Breast epithelium (tissue), 4 donors: ENCODE measurements around the gene AGBL3. TPM values are rescaled to one million over a fixed set of nuclear protein-coding genes. Genes with fewer than 3 reads are reported as not detected.

ENCODE experiments used
- DNase-seq, 2 donors: peaks; one replicate each; pipeline ENCODE4 v3.0.0-alpha.2; 2019; ENCODE audit warnings: low spot score in 2 of 2
- H3K27ac ChIP-seq, 2 donors: fragments of 200-600 bp; sonication (generic) in 1 of 2; one replicate each; pipeline ENCODE4 v1.5.1; 2016 to 2019; ENCODE audit warnings: mild to moderate bottlenecking in 1 of 2
- H3K27me3 ChIP-seq, 2 donors: fragments of 200-600 bp; sonication (generic) in 1 of 2; one replicate each; pipeline versions ENCODE4 v1.5.1 to v1.6.0; 2017 to 2019; ENCODE audit warnings: control low read depth in 1 of 2, mild to moderate bottlenecking in 1 of 2
- H3K36me3 ChIP-seq: fragments of 200-600 bp; one replicate; pipeline ENCODE4 v1.5.1; 2019
- H3K4me1 ChIP-seq, 2 donors: fragments of 200-600 bp; sonication (generic); one replicate each; pipeline ENCODE4 v1.5.1; 2016 to 2019; ENCODE audit warnings: control low read depth in 1 of 2
- H3K4me3 ChIP-seq, 3 donors: fragments of 200-600 bp; sonication (generic); 1 replicate in 2 of 3; 2 replicates in 1 of 3; pipeline ENCODE4 v1.5.1; 2016 to 2019; ENCODE audit warnings: mild to moderate bottlenecking in 3 of 3, moderate library complexity in 2 of 3
- H3K9me3 ChIP-seq, 2 donors: fragments of 200-600 bp; sonication (generic) in 1 of 2; one replicate each; pipeline ENCODE4 v1.5.1; 2016 to 2019; ENCODE audit warnings: control low read depth in 1 of 2
- POLR2A ChIP-seq: fragments of 450-650 bp; IDR thresholded peaks from one replicate; pipeline ENCODE4 v1.6.1; 2016; ENCODE audit warnings: antibody characterized with exemption, mild to moderate bottlenecking, moderate library complexity
- POLR2AphosphoS5 ChIP-seq, 3 donors: sonication (generic); formaldehyde crosslinking; IDR thresholded peaks; one replicate each; pipeline ENCODE4 v1.6.1; 2017; ENCODE audit warnings: antibody characterized with exemption in 3 of 3
- intact Hi-C: fragments of 100-400 bp; cut with DNase I; formaldehyde crosslinking; loops from one replicate; pipeline ENCODE4 v1.15.1; 2023; ENCODE audit warnings: low total_unique reads
- total RNA-seq, 3 donors: library from RNA; depleted of rRNA; stranded (reverse); fragments of >200 nt; gene quantifications; one replicate each; pipeline ENCODE4 v1.1.0, GENCODE V29; 2016
- TF ChIP-seq, protein P1 (sequence below), 3 donors: fragments of 450-650 bp; IDR thresholded peaks; one replicate each; pipeline ENCODE4 v1.5.1; 2016 to 2017; ENCODE audit warnings: antibody characterized with exemption in 3 of 3, mild to moderate bottlenecking in 3 of 3, moderate library complexity in 3 of 3

The AGBL3 gene
- total RNA-seq, 3 donors from 2014 or later: 2.2 to 5.1 (median 4.3) TPM

GRCh38 chr7:135147341-135147898 is 161.1 kb downstream of the AGBL3 start:
- intact Hi-C loops: no loop called here
- H3K36me3 ChIP-seq: no peaks in the 10 kb centered on the region
- H3K27ac ChIP-seq: peak overlapping the region; percentile 94 to 95
- TF ChIP-seq, protein P1, sequence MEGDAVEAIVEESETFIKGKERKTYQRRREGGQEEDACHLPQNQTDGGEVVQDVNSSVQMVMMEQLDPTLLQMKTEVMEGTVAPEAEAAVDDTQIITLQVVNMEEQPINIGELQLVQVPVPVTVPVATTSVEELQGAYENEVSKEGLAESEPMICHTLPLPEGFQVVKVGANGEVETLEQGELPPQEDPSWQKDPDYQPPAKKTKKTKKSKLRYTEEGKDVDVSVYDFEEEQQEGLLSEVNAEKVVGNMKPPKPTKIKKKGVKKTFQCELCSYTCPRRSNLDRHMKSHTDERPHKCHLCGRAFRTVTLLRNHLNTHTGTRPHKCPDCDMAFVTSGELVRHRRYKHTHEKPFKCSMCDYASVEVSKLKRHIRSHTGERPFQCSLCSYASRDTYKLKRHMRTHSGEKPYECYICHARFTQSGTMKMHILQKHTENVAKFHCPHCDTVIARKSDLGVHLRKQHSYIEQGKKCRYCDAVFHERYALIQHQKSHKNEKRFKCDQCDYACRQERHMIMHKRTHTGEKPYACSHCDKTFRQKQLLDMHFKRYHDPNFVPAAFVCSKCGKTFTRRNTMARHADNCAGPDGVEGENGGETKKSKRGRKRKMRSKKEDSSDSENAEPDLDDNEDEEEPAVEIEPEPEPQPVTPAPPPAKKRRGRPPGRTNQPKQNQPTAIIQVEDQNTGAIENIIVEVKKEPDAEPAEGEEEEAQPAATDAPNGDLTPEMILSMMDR (IDR thresholded peaks at IDR 0.05): no peak
- TF ChIP-seq POLR2AphosphoS5 (IDR thresholded peaks at IDR 0.05) (no peak), POLR2A (no peak)
- H3K4me3 ChIP-seq: peak overlapping the region; percentile 52 to 65 (median 53)
- no peak for DNase-seq
- H3K4me1 ChIP-seq: no peaks in the 10 kb centered on the region
- no peaks in the 10 kb centered on the region for H3K27me3 ChIP-seq
- no peaks in the 10 kb centered on the region for H3K9me3 ChIP-seq

GRCh38 chr7:135147899-135148721 is 161.8 kb downstream of the AGBL3 start, which contains the start of gene TMEM140:
TMEM140 (plus strand) TSS chr7:135148072; CDS start chr7:135164442, 16,370 bp downstream.
- Histone ChIP-seq H3K9me3 (no peaks in the 10 kb centered on the region), H3K4me1 (no peaks in the 10 kb centered on the region), H3K27me3 (no peaks in the 10 kb centered on the region), H3K36me3 (no peaks in the 10 kb centered on the region), H3K4me3 (peak within 1 kb of the TSS; percentile 52 to 65 (median 53)), H3K27ac (peak within 1 kb of the TSS; percentile 94 to 95)
- DNase-seq: no peak
- intact Hi-C loops: no loop called here
- TF ChIP-seq POLR2A: peak; percentile 52
- TF ChIP-seq POLR2AphosphoS5 (IDR thresholded peaks at IDR 0.05): peak; percentile 28 to 84 (median 68)
- TF ChIP-seq, protein P1 (IDR thresholded peaks at IDR 0.05): no peak

DNA sequence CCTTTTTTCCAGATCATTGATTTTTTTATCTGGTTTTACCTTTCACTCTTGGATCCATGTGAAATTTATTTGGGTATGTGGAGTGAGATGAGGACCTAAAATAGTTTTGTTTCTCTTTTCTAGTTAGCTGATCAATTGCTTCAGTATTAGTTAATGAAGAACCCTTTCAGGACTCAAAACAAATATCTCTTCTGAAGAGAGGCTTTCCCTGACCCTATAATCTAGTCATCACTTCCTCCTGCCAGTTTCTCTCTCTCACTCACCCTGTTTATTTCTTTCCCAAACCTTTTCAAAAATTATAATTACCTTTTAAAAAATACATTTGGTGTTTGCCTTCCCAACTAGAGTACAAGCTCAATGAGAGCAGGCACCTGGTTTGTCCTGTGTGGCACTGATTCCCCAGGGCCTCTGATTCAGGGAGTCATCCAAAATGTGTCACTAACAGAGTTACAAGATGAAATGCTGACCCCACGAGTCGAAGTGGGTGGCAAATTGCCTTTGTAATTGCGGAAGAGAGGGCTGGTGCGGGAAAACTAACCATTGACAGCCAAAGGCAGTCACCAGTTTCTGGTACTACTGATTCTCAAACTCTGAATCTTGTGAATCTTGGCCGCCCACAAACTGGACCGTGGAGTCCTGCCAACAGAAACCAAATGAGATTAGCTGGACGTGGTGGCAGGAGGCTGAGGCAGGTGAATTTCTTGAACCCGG is 163.9 kb downstream of the AGBL3 start:
- Histone ChIP-seq H3K4me1 (no peaks in the 10 kb centered on the region), H3K4me3 (peak overlapping the region; percentile 2 to 65 (median 8)), H3K9me3 (peaks cover 0 to 5% of the 10 kb centered on the region in 2 donors), H3K27me3 (no peaks in the 10 kb centered on the region), H3K36me3 (no peaks in the 10 kb centered on the region), H3K27ac (peak overlapping the region; percentile 57 to 74)
- intact Hi-C loops: no loop called here
- DNase-seq: no peak
- TF ChIP-seq, protein P1 (IDR thresholded peaks at IDR 0.05): no peak
- TF ChIP-seq POLR2AphosphoS5 (IDR thresholded peaks at IDR 0.05): peak in 1 of 3 donors; percentile 24

DNA sequence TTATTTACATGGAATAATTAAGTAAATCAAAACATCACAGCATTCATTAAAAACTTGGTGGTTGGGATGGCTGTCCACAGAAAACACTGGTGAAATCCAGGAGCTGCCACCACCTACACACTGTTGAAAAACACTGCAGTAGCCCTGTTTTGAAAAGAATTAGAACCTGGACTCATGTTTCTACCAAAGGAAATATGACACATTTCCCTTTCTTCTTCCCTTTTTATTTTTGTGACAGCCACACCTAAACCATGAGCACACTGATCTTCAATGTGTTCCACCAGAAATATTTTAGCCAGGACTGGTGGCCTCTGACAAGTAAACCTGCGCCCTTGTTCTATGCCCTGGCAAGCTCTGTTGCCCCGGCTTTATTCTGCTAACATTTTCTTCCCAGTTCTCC is 164.8 kb downstream of the AGBL3 start:
- H3K9me3 ChIP-seq: peaks cover 4 to 13% of the 10 kb centered on the region in 2 donors
- H3K4me1 ChIP-seq: no peaks in the 10 kb centered on the region

More for the DNA sequence above, 164.8 kb downstream of the AGBL3 start:
- Histone ChIP-seq H3K36me3 (no peaks in the 10 kb centered on the region), H3K4me3 (peak overlapping the region in 1 of 3 donors; percentile 65), H3K27me3 (no peaks in the 10 kb centered on the region), H3K27ac (peak overlapping the region in 1 of 2 donors; percentile 74)
- intact Hi-C loops: no loop called here
- no peak for DNase-seq
- TF ChIP-seq POLR2AphosphoS5 (IDR thresholded peaks at IDR 0.05) (no peak), POLR2A (no peak)
- TF ChIP-seq, protein P1 (IDR thresholded peaks at IDR 0.05): no peak
